GM21515 (cell line): Measurements from ENCODE around the gene TCEA2.

Experiments used
- ATAC-seq: cut with Tn5 transposase; IDR thresholded peaks from one replicate; pipeline ENCODE4 v1.9.1; 2021; ENCODE audit not compliant: unreplicated experiment

TCEA2 gene

GRCh38 chr20:64119681-64120341 lies 56.8 kb downstream of the TCEA2 start:
- ATAC-seq = no peak

- ATAC-seq = no peak
Observed at GRCh38 chr20:64121586-64121985, 58.6 kb downstream of the TCEA2 start.
